SK-N-SH treated with all-trans-retinoic acid at 6 μM for 48 hours (cell line): ENCODE data around the gene CDH26.

Experiments
- ARNTL ChIP-seq: fragments of 450-650 bp; formaldehyde crosslinking; IDR thresholded peaks from 2 replicates; pipeline ENCODE4 v1.5.0; 2020; ENCODE audit warnings: low read depth, mild to moderate bottlenecking, moderate library complexity, borderline replicate concordance
- BACH2 ChIP-seq: fragments of 250-450 bp; sonication (Bioruptor Pico); IDR thresholded peaks from 2 replicates; pipeline ENCODE4 v1.9.0; 2021; ENCODE audit warnings: mild to moderate bottlenecking, borderline replicate concordance
- ESRRG ChIP-seq: fragments of 250-450 bp; sonication (Bioruptor Pico); IDR thresholded peaks from 2 replicates; pipeline ENCODE4 v1.6.1; 2021; ENCODE audit warnings: mild to moderate bottlenecking
- GLIS3 ChIP-seq: fragments of 250-450 bp; sonication (Bioruptor Pico); IDR thresholded peaks from 2 replicates; pipeline ENCODE4 v1.5.0; 2020; ENCODE audit warnings: mild to moderate bottlenecking, moderate library complexity
- OSR1 ChIP-seq: fragments of 250-450 bp; sonication (Bioruptor Pico); IDR thresholded peaks from 2 replicates; pipeline ENCODE4 v1.8.0; 2022; ENCODE audit warnings: moderate library complexity, mild to moderate bottlenecking, inconsistent platforms
- PPARA ChIP-seq: fragments of 250-450 bp; sonication (Bioruptor Pico); IDR thresholded peaks from 2 replicates; pipeline ENCODE4 v1.5.0; 2020; ENCODE audit warnings: mild to moderate bottlenecking, borderline replicate concordance
- RARB ChIP-seq: fragments of 250-450 bp; sonication (Bioruptor Pico); IDR thresholded peaks from 2 replicates; pipeline ENCODE4 v1.8.0; 2021; ENCODE audit warnings: mild to moderate bottlenecking, moderate library complexity
- TCF4 ChIP-seq: fragments of 250-450 bp; sonication (Bioruptor Pico); IDR thresholded peaks from 2 replicates; pipeline ENCODE4 v1.8.0; 2021; ENCODE audit warnings: mild to moderate bottlenecking, moderate library complexity, borderline replicate concordance
- ZFP3 ChIP-seq: fragments of 250-450 bp; sonication (Bioruptor Pico); IDR thresholded peaks from 2 replicates; pipeline ENCODE4 v1.5.0; 2020; ENCODE audit warnings: mild to moderate bottlenecking, moderate library complexity
- ZFP30 ChIP-seq: fragments of 450-650 bp; formaldehyde crosslinking; IDR thresholded peaks from 2 replicates; pipeline ENCODE4 v1.5.0; 2022; ENCODE audit warnings: mild to moderate bottlenecking, moderate library complexity
- ZNF565 ChIP-seq: fragments of 450-650 bp; formaldehyde crosslinking; conservative IDR thresholded peaks from 2 replicates; pipeline ENCODE4 v1.5.0; 2020; ENCODE audit warnings: low read depth, mild to moderate bottlenecking, moderate library complexity
- TF ChIP-seq, protein P1 (sequence below): fragments of 250-450 bp; sonication (Bioruptor Pico); IDR thresholded peaks from 2 replicates; pipeline ENCODE4 v1.8.0; 2020; ENCODE audit warnings: mild to moderate bottlenecking, moderate library complexity, borderline replicate concordance

DNA sequence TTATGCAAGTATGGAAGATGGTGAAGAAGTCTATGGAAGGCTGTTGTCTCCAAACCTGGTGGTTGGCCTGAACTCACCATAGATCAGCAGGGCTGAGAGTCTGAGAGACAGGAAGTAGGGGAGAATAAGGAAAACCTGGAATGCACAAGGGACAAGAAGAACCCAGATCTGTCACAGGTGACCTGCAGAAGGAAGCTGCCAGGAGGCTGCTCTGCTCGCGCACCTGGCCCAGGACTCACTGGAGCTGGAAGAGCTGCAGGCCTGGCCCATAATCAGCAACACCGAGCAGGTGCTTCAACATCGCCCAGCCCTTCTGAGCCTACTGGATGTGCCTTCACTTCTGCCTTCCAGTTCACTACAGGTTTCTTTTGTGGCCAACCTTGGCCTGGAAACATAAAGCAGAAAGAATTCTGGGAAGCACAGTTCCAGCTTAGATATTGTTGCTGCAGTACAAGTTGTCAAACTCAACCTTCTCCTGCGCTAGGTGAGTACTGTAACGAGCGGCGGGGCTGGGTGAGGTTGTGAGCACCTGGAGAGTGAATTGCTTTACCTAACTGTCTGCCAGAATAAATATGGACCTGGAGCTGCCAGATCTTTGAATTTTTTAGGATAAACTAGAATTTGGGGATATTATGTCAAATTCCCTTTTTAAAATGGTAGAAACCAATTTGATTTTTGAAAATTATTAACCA lies 82.4 kb downstream of the CDH26 start:
- TF ChIP-seq ARNTL (no peak), TCF4 (no peak), GLIS3 (CRISPR knock-in tag) (no peak), RARB (no peak), BACH2 (CRISPR knock-in tag) (no peak), ESRRG (no peak), ZNF565 (CRISPR knock-in tag) (no peak), ZFP3 (CRISPR knock-in tag) (no peak), ZFP30 (CRISPR knock-in tag) (no peak), OSR1 (no peak), PPARA (CRISPR knock-in tag) (no peak)
- TF ChIP-seq, protein P1, sequence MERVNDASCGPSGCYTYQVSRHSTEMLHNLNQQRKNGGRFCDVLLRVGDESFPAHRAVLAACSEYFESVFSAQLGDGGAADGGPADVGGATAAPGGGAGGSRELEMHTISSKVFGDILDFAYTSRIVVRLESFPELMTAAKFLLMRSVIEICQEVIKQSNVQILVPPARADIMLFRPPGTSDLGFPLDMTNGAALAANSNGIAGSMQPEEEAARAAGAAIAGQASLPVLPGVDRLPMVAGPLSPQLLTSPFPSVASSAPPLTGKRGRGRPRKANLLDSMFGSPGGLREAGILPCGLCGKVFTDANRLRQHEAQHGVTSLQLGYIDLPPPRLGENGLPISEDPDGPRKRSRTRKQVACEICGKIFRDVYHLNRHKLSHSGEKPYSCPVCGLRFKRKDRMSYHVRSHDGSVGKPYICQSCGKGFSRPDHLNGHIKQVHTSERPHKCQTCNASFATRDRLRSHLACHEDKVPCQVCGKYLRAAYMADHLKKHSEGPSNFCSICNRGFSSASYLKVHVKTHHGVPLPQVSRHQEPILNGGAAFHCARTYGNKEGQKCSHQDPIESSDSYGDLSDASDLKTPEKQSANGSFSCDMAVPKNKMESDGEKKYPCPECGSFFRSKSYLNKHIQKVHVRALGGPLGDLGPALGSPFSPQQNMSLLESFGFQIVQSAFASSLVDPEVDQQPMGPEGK (CRISPR knock-in tag) = no peak
